Caco-2 (cell line): ENCODE data around the gene WWOX. TPM values are rescaled to one million over a fixed set of nuclear protein-coding genes. Genes with fewer than 3 reads are reported as not detected.
A peak's percentile ranks its signal among the peaks of the same experiment; 100 is the strongest.

Experiments used
- BruUV-seq: library from RNA; stranded (reverse); fragments of 400-500 nt; replicated peaks from 2 replicates; lab custom pipeline; 2021; lab: Mats Ljungman, UMichigan
- CTCF ChIA-PET: fragments of 300-600 bp; sonication (Branson Sonifier 250); formaldehyde crosslinking; loops from one replicate; lab custom pipeline; 2022; ENCODE audit warnings: antibody characterized with exemption; lab: Charles Lee
- POLR2A ChIA-PET: fragments of 300-600 bp; sonication (Branson Sonifier 250); formaldehyde crosslinking; loops from one replicate; lab custom pipeline; 2022; ENCODE audit warnings: antibody characterized with exemption; lab: Charles Lee
- DNase-seq, 2 experiments: peaks; one replicate each; pipeline versions ENCODE4 v3.0.0 to v3.0.0-alpha.2; 2020 to 2022
- H3K27me3 ChIP-seq: replicated peaks from 2 replicates; pipeline ENCODE4 v1.6.0; 2011; ENCODE audit warnings: low read length; ENCODE audit not compliant: control insufficient read depth, insufficient read depth
- H3K36me3 ChIP-seq: 2 replicates; pipeline ENCODE4 v1.5.1; 2011; ENCODE audit warnings: low read length; ENCODE audit not compliant: control insufficient read depth, insufficient read depth
- H3K4me1 ChIP-seq: fragments of 250-450 bp; sonication (Bioruptor Pico); 2 replicates; pipeline ENCODE4 v1.5.1; 2020; ENCODE audit warnings: mild to moderate bottlenecking
- H3K4me3 ChIP-seq: 2 replicates; pipeline ENCODE4 v1.5.1; 2011; ENCODE audit warnings: low read depth, mild to moderate bottlenecking, control low read depth, low read length
- H3K9me3 ChIP-seq: fragments of 250-450 bp; sonication (Bioruptor Pico); 2 replicates; pipeline ENCODE4 v1.5.1; 2020; ENCODE audit warnings: mild to moderate bottlenecking, moderate library complexity
- H3K27ac Mint-ChIP-seq: one replicate; pipeline ENCODE4 v1.8.0; 2022; ENCODE audit warnings: mixed read lengths; ENCODE audit not compliant: unreplicated experiment
- H3K27me3 Mint-ChIP-seq: one replicate; pipeline ENCODE4 v1.8.0; 2022; ENCODE audit warnings: mixed read lengths; ENCODE audit not compliant: insufficient read depth, unreplicated experiment
- H3K36me3 Mint-ChIP-seq: one replicate; pipeline ENCODE4 v1.8.0; 2022; ENCODE audit warnings: mild to moderate bottlenecking, mixed read lengths; ENCODE audit not compliant: insufficient read depth, unreplicated experiment
- H3K4me1 Mint-ChIP-seq: one replicate; pipeline ENCODE4 v1.8.0; 2022; ENCODE audit warnings: low read depth, mixed read lengths; ENCODE audit not compliant: unreplicated experiment
- H3K4me3 Mint-ChIP-seq: one replicate; pipeline ENCODE4 v1.8.0; 2022; ENCODE audit warnings: mild to moderate bottlenecking, moderate library complexity, mixed read lengths; ENCODE audit not compliant: unreplicated experiment
- H3K9me3 Mint-ChIP-seq: one replicate; pipeline ENCODE4 v1.8.0; 2022; ENCODE audit warnings: mixed read lengths; ENCODE audit not compliant: unreplicated experiment
- CTCF ChIP-seq, 2 experiments: fragments of 200-600 bp in 1 of 2; IDR thresholded peaks; 1 replicate in 1 of 2; 2 replicates in 1 of 2; pipeline versions ENCODE4 v1.5.1 to v1.8.0; 2011 to 2022; ENCODE audit warnings: antibody characterized with exemption in 1 of 2, control low read depth in 1 of 2, inconsistent platforms in 1 of 2, low read depth in 1 of 2, low read length in 1 of 2, mild to moderate bottlenecking in 1 of 2, moderate library complexity in 1 of 2; ENCODE audit not compliant: insufficient read depth in 1 of 2, severe bottlenecking in 1 of 2, unreplicated experiment in 1 of 2
- intact Hi-C: fragments of 100-400 bp; cut with micrococcal nuclease; formaldehyde crosslinking; loops from one replicate; pipeline ENCODE4 v1.10.0; 2022; ENCODE audit not compliant: unreplicated experiment
- total RNA-seq: library from RNA; stranded (reverse); gene quantifications from 2 replicates; pipeline ENCODE4 v1.2.3, GENCODE V29; 2022

WWOX gene
- total RNA-seq, 1 experiment from 2014 or later: 45.0 TPM

- DNase-seq: no peak
- no peaks in the 10 kb centered on the region for H3K27me3 ChIP-seq
- Mint-ChIP-seq H3K27ac (no peak overlapping the region), H3K4me3 (no peak overlapping the region), H3K27me3 (no peaks in the 10 kb centered on the region), H3K9me3 (peaks cover 9% of the 10 kb centered on the region), H3K36me3 (no peaks in the 10 kb centered on the region), H3K4me1 (no peaks in the 10 kb centered on the region)
- CTCF ChIA-PET: no interaction called here
- H3K36me3 ChIP-seq: no peaks in the 10 kb centered on the region
- H3K9me3 ChIP-seq: 0 out of 2 replicates have a peak, but pooled peaks cover 3% of the 10 kb centered on the region
- POLR2A ChIA-PET: no interaction called here
- H3K4me3 ChIP-seq: no peak overlapping the region
- peaks cover 10% of the 10 kb centered on the region for H3K4me1 ChIP-seq
- intact Hi-C loops: no loop called here
- BruUV-seq: no TSS peak
- TF ChIP-seq CTCF (IDR thresholded peaks at IDR 0.05; ENCODE audit: insufficient read depth in 1 of 2, low read depth in 1 of 2, low read length in 1 of 2, severe bottlenecking in 1 of 2, unreplicated experiment in 1 of 2): no peak
Observed at GRCh38 chr16:79168321-79168720, 1068.9 kb downstream of the WWOX start.

DNA sequence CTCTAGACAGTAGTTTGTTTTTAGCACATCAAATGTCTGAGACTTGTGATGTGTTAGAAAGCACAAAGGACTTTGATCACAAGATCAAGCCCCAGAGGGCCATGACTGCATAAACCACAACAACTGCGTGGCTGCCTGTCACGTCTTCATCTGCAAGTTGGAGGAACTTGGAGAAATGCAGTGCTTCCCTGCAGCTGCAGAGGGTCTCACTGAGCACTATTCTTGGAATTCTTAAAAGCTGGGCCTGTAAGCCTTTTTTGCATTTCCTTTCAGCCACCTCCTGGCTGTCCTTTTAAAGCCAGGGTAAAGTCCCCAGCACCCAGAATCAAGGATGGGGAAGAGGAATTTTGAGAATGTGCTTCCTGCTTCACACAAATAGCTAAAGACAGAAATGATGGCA, 1069.8 kb downstream of the WWOX start:
- 0 out of 2 replicates have a peak, but pooled peaks cover 3% of the 10 kb centered on the region for H3K9me3 ChIP-seq
- no peaks in the 10 kb centered on the region for H3K36me3 ChIP-seq
- no peak for TF ChIP-seq CTCF (IDR thresholded peaks at IDR 0.05; ENCODE audit: insufficient read depth in 1 of 2, low read depth in 1 of 2, low read length in 1 of 2, severe bottlenecking in 1 of 2, unreplicated experiment in 1 of 2)
- H3K4me1 ChIP-seq: peaks cover 10% of the 10 kb centered on the region
- no peak overlapping the region for H3K4me3 Mint-ChIP-seq
- no peaks in the 10 kb centered on the region for H3K27me3 Mint-ChIP-seq
- CTCF ChIA-PET: no interaction called here
- no peaks in the 10 kb centered on the region for H3K4me1 Mint-ChIP-seq
- intact Hi-C loops: no loop called here
- POLR2A ChIA-PET: no interaction called here
- peaks cover 9% of the 10 kb centered on the region for H3K9me3 Mint-ChIP-seq
- no peaks in the 10 kb centered on the region for H3K27me3 ChIP-seq
- peak; percentile 17 to 41 for DNase-seq
- no peak overlapping the region for H3K4me3 ChIP-seq
- BruUV-seq: no TSS peak
- no peaks in the 10 kb centered on the region for H3K36me3 Mint-ChIP-seq
- H3K27ac Mint-ChIP-seq: no peak overlapping the region

DNA sequence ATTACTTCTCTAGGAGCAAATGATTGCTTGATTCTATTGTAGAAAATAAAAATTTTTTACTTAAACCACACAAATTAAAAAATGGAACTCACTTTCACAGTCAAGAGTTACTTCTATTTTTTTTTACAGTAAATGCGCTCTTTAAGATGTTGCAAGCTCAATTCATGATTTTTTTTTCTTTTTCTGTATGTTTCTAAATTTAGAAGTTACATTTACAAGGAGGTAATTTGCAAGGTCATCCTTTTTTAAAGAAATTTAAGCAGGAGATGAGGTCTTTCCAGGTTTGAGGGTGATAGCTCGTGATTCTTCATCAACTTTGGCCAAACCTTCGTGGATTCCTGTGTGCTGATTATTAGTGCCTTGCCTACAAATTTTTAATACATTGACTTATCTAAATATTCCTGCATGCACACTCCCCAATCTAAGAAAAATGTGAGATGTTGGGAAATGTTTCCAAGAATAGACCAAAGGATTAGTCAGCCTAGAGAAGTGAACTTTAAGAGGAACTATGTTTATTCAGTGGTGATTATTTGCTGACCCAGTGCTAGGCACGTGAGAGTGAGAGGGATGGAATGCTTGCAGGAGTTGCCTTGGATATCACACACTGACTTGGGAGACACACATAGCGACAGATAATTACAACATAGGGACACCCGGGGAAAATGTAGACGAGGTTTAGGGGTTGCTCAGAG, 1071.2 kb downstream of the WWOX start:
- Mint-ChIP-seq H3K27ac (no peak overlapping the region), H3K36me3 (no peaks in the 10 kb centered on the region), H3K4me1 (no peaks in the 10 kb centered on the region), H3K27me3 (no peaks in the 10 kb centered on the region), H3K9me3 (peaks cover 9% of the 10 kb centered on the region), H3K4me3 (no peak overlapping the region)
- no peak for DNase-seq
- Histone ChIP-seq H3K4me1 (peaks cover 10% of the 10 kb centered on the region), H3K4me3 (no peak overlapping the region), H3K9me3 (0 out of 2 replicates have a peak, but pooled peaks cover 3% of the 10 kb centered on the region), H3K27me3 (no peaks in the 10 kb centered on the region), H3K36me3 (no peaks in the 10 kb centered on the region)
- ChIA-PET POLR2A (no interaction called here), CTCF (no interaction called here)
- TF ChIP-seq CTCF (IDR thresholded peaks at IDR 0.05; ENCODE audit: insufficient read depth in 1 of 2, low read depth in 1 of 2, low read length in 1 of 2, severe bottlenecking in 1 of 2, unreplicated experiment in 1 of 2): no peak
- intact Hi-C loops: no loop called here
- no TSS peak for BruUV-seq
